Breast epithelium (tissue), 4 donors: ENCODE measurements around the gene CERT1. TPM values are rescaled to one million over a fixed set of nuclear protein-coding genes. Genes with fewer than 3 reads are reported as not detected.
"Not testable (repeated sequence)": the region's sequence is repeated elsewhere in the genome, so short reads cannot be mapped to it uniquely, and the experiment has no call there.

ENCODE experiments used
- DNase-seq, 2 donors: peaks; one replicate each; pipeline ENCODE4 v3.0.0-alpha.2; 2019; ENCODE audit warnings: low spot score in 2 of 2
- H3K27ac ChIP-seq, 2 donors: fragments of 200-600 bp; sonication (generic) in 1 of 2; one replicate each; pipeline ENCODE4 v1.5.1; 2016 to 2019; ENCODE audit warnings: mild to moderate bottlenecking in 1 of 2
- H3K27me3 ChIP-seq, 2 donors: fragments of 200-600 bp; sonication (generic) in 1 of 2; one replicate each; pipeline versions ENCODE4 v1.5.1 to v1.6.0; 2017 to 2019; ENCODE audit warnings: control low read depth in 1 of 2, mild to moderate bottlenecking in 1 of 2
- H3K36me3 ChIP-seq: fragments of 200-600 bp; one replicate; pipeline ENCODE4 v1.5.1; 2019
- H3K4me1 ChIP-seq, 2 donors: fragments of 200-600 bp; sonication (generic); one replicate each; pipeline ENCODE4 v1.5.1; 2016 to 2019; ENCODE audit warnings: control low read depth in 1 of 2
- H3K4me3 ChIP-seq, 3 donors: fragments of 200-600 bp; sonication (generic); 1 replicate in 2 of 3; 2 replicates in 1 of 3; pipeline ENCODE4 v1.5.1; 2016 to 2019; ENCODE audit warnings: mild to moderate bottlenecking in 3 of 3, moderate library complexity in 2 of 3
- H3K9me3 ChIP-seq, 2 donors: fragments of 200-600 bp; sonication (generic) in 1 of 2; one replicate each; pipeline ENCODE4 v1.5.1; 2016 to 2019; ENCODE audit warnings: control low read depth in 1 of 2
- CTCF ChIP-seq, 3 donors: fragments of 450-650 bp; IDR thresholded peaks; one replicate each; pipeline ENCODE4 v1.5.1; 2016 to 2017; ENCODE audit warnings: antibody characterized with exemption in 3 of 3, mild to moderate bottlenecking in 3 of 3, moderate library complexity in 3 of 3
- POLR2A ChIP-seq: fragments of 450-650 bp; IDR thresholded peaks from one replicate; pipeline ENCODE4 v1.6.1; 2016; ENCODE audit warnings: antibody characterized with exemption, mild to moderate bottlenecking, moderate library complexity
- POLR2AphosphoS5 ChIP-seq, 3 donors: sonication (generic); formaldehyde crosslinking; IDR thresholded peaks; one replicate each; pipeline ENCODE4 v1.6.1; 2017; ENCODE audit warnings: antibody characterized with exemption in 3 of 3
- intact Hi-C: fragments of 100-400 bp; cut with DNase I; formaldehyde crosslinking; loops from one replicate; pipeline ENCODE4 v1.15.1; 2023; ENCODE audit warnings: low total_unique reads
- total RNA-seq, 3 donors: library from RNA; depleted of rRNA; stranded (reverse); fragments of >200 nt; gene quantifications; one replicate each; pipeline ENCODE4 v1.1.0, GENCODE V29; 2016

The CERT1 gene
- total RNA-seq, 3 donors from 2014 or later: 37.7 to 84.0 (median 42.1) TPM

DNA sequence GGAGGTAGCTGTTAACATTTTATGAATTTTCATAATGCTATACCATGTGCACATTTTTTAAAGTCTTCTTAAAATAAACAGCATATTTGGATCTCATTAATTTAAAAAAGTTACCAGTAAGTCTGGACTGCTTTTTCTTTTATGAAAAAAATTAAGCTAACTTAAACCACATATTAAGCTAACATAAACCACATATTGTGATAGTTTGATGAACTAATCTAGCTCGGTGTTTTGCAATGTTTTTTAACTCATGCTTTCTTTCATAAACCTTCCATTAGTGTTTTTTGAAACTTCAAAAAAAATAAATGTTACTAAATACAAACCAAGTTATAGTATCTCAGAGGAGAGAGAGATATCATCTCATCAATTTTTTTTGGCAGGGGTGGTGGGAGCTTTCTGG, 26.8 kb upstream of the CERT1 start:
- DNase-seq: no peak
- Histone ChIP-seq H3K36me3 (no peaks in the 10 kb centered on the region), H3K4me3 (no peak overlapping the region), H3K9me3 (peaks cover 10 to 14% of the 10 kb centered on the region in 2 donors), H3K27me3 (no peaks in the 10 kb centered on the region), H3K27ac (no peak overlapping the region), H3K4me1 (no peaks in the 10 kb centered on the region)
- TF ChIP-seq CTCF (IDR thresholded peaks at IDR 0.05) (no peak), POLR2AphosphoS5 (IDR thresholded peaks at IDR 0.05) (no peak)
- intact Hi-C loops: no loop called here

DNA sequence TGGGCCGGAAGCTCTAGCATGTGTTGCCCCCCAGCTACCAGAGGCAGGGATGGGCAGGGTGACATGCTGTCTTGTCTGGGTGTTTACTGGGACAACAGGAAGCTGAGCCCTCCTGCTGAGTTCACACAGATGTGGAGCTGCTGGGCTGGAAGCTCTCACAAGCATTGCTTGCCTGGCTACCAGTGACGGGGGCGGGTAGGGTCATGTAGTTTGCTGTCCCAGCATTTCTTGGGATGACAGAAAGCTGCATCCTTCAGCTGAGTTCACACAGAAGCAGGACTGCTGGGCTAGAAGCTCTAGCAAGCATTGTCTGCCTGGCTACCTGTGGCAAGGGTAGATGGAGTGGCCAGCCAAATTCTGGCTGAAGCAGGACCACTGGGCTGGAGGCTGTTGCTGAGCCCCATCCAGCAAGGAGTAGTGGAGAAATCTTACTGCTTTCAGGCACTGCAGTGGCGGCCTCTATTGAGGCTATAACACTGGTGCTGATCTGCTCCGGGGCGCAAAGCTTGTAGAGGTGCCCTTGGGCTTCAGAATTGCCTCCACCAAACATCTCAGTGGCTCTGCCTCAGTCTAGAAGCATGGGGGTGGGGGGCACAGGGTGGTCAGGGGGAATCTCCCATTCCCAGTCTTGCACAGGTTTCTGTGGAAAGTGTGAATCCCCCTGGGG, 25.4 kb upstream of the CERT1 start:
- H3K27me3 ChIP-seq: no peaks in the 10 kb centered on the region
- DNase-seq: no peak
- H3K36me3 ChIP-seq: no peaks in the 10 kb centered on the region
- H3K4me3 ChIP-seq: no peak overlapping the region
- peaks cover 10 to 14% of the 10 kb centered on the region in 2 donors for H3K9me3 ChIP-seq
- TF ChIP-seq POLR2A: no peak
- H3K4me1 ChIP-seq: no peaks in the 10 kb centered on the region
- intact Hi-C loops: no loop called here
- no peak overlapping the region for H3K27ac ChIP-seq

DNA sequence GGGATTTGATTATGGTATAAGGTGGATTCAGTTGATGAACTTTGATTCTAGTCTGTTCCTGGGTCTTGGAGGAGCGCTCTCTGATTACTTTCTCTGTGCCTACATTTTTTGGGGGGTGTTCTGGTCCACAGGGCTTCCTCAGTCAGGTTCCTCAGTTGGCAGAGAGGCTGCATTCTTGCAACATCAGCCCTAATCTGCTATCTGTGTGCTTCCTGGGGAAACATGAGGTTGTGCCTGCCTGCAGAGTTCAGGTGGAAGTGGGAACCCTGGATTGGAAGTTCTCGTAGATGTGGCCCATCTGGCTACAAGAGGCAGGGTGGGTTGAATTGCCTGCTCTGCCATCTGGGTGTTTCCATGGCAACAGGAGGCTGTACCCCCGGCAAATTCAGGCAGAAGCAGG, 24.7 kb upstream of the CERT1 start:
- DNase-seq: no peak
- Histone ChIP-seq H3K27ac (no peak overlapping the region), H3K4me3 (no peak overlapping the region), H3K36me3 (no peaks in the 10 kb centered on the region), H3K27me3 (no peaks in the 10 kb centered on the region), H3K4me1 (no peaks in the 10 kb centered on the region), H3K9me3 (peaks cover 10 to 14% of the 10 kb centered on the region in 2 donors)
- intact Hi-C loops: no loop called here
- TF ChIP-seq POLR2A (no peak), CTCF (IDR thresholded peaks at IDR 0.05) (no peak), POLR2AphosphoS5 (IDR thresholded peaks at IDR 0.05) (no peak)

GRCh38 chr5:75534734-75535133, 23.3 kb upstream of the CERT1 start:
- DNase-seq: no peak

DNA sequence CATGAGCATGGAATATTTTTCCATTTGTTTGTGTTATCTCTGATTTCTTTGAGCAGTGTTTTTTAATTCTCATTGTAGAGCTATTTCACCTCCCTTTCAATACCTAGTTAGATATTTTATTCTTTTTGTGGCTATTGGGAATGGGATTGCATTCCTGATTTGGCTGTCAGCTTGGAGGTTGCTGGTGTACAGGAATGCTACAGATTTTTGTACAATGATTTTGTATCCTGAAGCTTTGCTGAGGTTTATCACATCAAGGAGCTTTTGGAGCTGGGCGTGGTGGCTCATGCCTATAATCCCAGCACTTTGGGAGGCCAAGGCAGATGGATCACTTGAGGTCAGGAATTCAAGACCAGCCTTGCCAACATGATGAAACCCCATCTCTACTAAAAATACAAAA, 22.3 kb upstream of the CERT1 start:
- not testable (repeated sequence) for H3K36me3 ChIP-seq, H3K4me1 ChIP-seq, H3K27ac ChIP-seq, DNase-seq, H3K27me3 ChIP-seq, H3K4me3 ChIP-seq
- peaks cover 10 to 14% of the 10 kb centered on the region in 2 donors for H3K9me3 ChIP-seq
- intact Hi-C loops: loop anchor here (2.0 kb wide), 1 partner anchor 197 kb away; the partner anchor contains the start of gene HMGCR

More at GRCh38 chr5:75534734-75535133, 23.3 kb upstream of the CERT1 start:
- no peak overlapping the region for H3K27ac ChIP-seq
- H3K9me3 ChIP-seq: peaks cover 10 to 14% of the 10 kb centered on the region in 2 donors
- H3K27me3 ChIP-seq: no peaks in the 10 kb centered on the region
- H3K4me3 ChIP-seq: no peak overlapping the region
- no peaks in the 10 kb centered on the region for H3K36me3 ChIP-seq
- TF ChIP-seq POLR2A (no peak), CTCF (IDR thresholded peaks at IDR 0.05) (no peak), POLR2AphosphoS5 (IDR thresholded peaks at IDR 0.05) (no peak)
- no peaks in the 10 kb centered on the region for H3K4me1 ChIP-seq
- intact Hi-C loops: loop anchor here (2.0 kb wide), 1 partner anchor 198 kb away; the partner anchor contains the start of gene HMGCR

GRCh38 chr5:75532190-75532589, 20.8 kb upstream of the CERT1 start:
- Histone ChIP-seq H3K27ac (no peak overlapping the region), H3K36me3 (no peaks in the 10 kb centered on the region), H3K4me1 (no peaks in the 10 kb centered on the region), H3K4me3 (no peak overlapping the region), H3K27me3 (no peaks in the 10 kb centered on the region), H3K9me3 (peaks cover 10 to 14% of the 10 kb centered on the region in 2 donors)
- no peak for TF ChIP-seq POLR2AphosphoS5 (IDR thresholded peaks at IDR 0.05)
- no peak for TF ChIP-seq CTCF (IDR thresholded peaks at IDR 0.05)
- TF ChIP-seq POLR2A: no peak
- intact Hi-C loops: no loop called here
- no peak for DNase-seq
